BLaER1 (cell line): Measurements from ENCODE around the gene GPX5.
A peak's percentile ranks its signal among the peaks of the same experiment; 100 is the strongest.
"Not testable (repeated sequence)": the region's sequence is repeated elsewhere in the genome, so short reads cannot be mapped to it uniquely, and the experiment has no call there.

Experiments
- H3K27ac ChIP-seq: shearing (Covaris generic); formaldehyde crosslinking; 2 replicates; pipeline ENCODE4 v1.8.1; 2022
- H3K27me3 ChIP-seq: shearing (Covaris generic); formaldehyde crosslinking; 2 replicates; pipeline ENCODE4 v1.8.1; 2022
- H3K36me3 ChIP-seq: shearing (Covaris generic); formaldehyde crosslinking; 2 replicates; pipeline ENCODE4 v1.8.1; 2022
- H3K4me1 ChIP-seq: shearing (Covaris generic); formaldehyde crosslinking; 2 replicates; pipeline ENCODE4 v1.8.1; 2022
- H3K4me2 ChIP-seq: shearing (Covaris generic); formaldehyde crosslinking; 2 replicates; pipeline ENCODE4 v1.8.1; 2022
- H3K4me3 ChIP-seq: shearing (Covaris generic); formaldehyde crosslinking; 2 replicates; pipeline ENCODE4 v1.8.1; 2022
- H3K9ac ChIP-seq: shearing (Covaris generic); formaldehyde crosslinking; 2 replicates; pipeline ENCODE4 v1.8.1; 2022
- H3K9me3 ChIP-seq: shearing (Covaris generic); formaldehyde crosslinking; 2 replicates; pipeline ENCODE4 v1.8.1; 2022
- H4K20me1 ChIP-seq: shearing (Covaris generic); formaldehyde crosslinking; 2 replicates; pipeline ENCODE4 v1.8.1; 2022
- Cebpa-rat ChIP-seq: shearing (Covaris generic); IDR thresholded peaks from 2 replicates; pipeline ENCODE4 v1.8.1; 2022

GPX5 gene

GRCh38 chr6:28541996-28542395 is 16.3 kb downstream of the GPX5 start:
- no peaks in the 10 kb centered on the region for H4K20me1 ChIP-seq
- H3K27ac ChIP-seq, result no peak overlapping the region
- TF ChIP-seq Cebpa-rat, result no peak
- H3K9me3 ChIP-seq, result peaks cover 5% of the 10 kb centered on the region
- no peak overlapping the region for H3K4me3 ChIP-seq
- H3K4me1 ChIP-seq, result no peaks in the 10 kb centered on the region
- H3K27me3 ChIP-seq, result no peaks in the 10 kb centered on the region; the same call in 1 of the 2 replicates
- no peaks in the 10 kb centered on the region for H3K36me3 ChIP-seq
- H3K9ac ChIP-seq, result no peak overlapping the region
- no peak overlapping the region for H3K4me2 ChIP-seq

DNA sequence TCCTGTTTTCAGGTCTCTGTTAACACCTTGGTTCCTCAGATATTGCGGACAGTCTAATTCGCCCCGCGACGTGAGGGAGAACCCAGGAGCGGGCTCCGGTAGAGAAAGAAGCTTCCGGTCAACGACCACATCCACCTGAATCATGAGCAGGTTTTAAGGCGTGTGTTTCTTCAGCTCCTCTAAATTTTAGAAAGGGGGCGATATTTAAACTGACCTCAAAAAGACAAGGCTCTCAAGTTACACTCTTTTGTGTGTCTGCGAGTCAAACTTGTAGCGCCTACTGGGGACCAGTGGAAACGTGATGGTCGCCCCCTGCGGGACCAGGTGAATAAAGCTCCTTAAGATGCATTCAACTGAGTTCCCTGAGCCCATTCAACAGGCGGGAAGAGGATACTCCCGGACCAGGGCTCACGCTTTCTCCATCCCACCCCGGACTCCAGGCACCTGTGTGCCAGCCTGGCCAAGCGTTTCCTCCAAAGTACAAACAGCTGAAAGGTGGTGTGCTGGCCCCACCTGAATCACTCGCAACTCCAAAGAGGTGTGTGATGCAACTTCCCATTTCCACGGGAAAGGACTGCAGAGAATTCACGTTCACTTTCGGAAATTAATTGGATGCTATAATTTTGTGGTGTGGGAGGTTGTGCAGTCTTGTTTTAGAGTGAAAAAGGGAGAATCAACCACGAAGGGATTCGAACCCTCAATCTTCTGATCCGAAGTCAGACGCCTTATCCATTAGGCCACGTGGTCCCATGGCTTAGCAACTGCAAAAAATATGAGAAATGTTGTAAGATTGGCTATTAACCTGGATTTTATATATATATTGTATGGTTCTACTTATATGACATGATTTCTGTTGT is 17.0 kb downstream of the GPX5 start:
- Histone ChIP-seq H3K36me3 (no peaks in the 10 kb centered on the region), H3K9me3 (peaks cover 5% of the 10 kb centered on the region), H3K27ac (no peak overlapping the region), H3K4me2 (peak overlapping the region; percentile 23), H3K4me1 (no peaks in the 10 kb centered on the region), H3K4me3 (peak overlapping the region; percentile 55), H4K20me1 (no peaks in the 10 kb centered on the region), H3K27me3 (no peaks in the 10 kb centered on the region; the same call in 1 of the 2 replicates), H3K9ac (no peak overlapping the region)
- TF ChIP-seq Cebpa-rat, result no peak

DNA sequence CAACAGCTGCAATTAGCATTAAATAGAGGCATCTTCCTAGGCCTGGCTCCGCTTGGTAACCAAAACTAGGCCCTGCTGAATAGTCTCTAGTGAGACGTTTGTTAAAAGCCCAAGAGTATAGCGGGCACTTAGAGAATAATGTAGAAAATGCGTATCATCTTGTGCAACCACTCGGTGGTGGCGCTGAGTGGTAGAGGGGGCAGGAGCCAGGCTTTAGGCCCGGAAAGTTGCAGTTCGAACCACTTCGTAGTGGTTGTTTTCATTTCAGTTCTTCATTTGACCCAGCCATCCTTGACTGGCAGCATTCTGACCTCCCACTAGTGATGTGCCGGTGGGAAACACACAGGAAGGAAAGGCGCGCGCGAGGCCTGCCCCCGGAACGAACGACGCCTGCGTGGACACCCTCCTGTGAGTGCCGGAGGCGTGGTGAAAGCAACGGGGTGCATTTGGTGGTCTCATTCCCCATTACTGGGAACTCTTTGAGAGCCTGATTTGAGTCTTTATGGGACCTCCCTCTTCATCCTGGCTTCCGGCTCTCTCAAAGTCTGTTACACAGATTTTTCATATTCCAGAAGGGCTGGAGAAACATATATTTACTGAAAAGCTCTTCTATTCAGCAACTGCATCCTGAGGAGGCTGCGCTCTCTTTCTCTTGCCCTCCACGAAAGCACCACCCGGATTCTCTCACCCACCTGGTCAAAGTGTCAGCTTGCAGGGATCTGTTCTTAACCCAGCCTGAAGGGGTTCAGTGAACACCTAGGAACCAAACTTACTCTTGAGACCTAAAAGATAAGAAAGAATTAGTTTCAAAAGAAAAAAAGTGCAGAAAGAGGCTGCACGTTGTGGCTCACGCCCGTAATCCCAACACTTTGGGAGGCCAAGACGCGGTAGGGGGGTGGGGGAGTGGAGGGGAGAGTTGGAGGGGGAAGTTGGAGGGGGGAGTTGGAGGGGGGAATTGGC is 18.2 kb downstream of the GPX5 start:
- TF ChIP-seq Cebpa-rat, result no peak
- no peaks in the 10 kb centered on the region for H3K4me1 ChIP-seq
- no peaks in the 10 kb centered on the region for H4K20me1 ChIP-seq
- H3K27me3 ChIP-seq, result no peaks in the 10 kb centered on the region; the same call in 1 of the 2 replicates
- H3K27ac ChIP-seq, result no peak overlapping the region
- H3K4me2 ChIP-seq, result peak overlapping the region; percentile 60
- H3K36me3 ChIP-seq, result no peaks in the 10 kb centered on the region
- H3K9ac ChIP-seq, result 0 out of 2 replicates have a peak overlapping the region, but pooled peaks have one; percentile 23
- H3K4me3 ChIP-seq, result peak overlapping the region; percentile 57
- peaks cover 5% of the 10 kb centered on the region for H3K9me3 ChIP-seq

DNA sequence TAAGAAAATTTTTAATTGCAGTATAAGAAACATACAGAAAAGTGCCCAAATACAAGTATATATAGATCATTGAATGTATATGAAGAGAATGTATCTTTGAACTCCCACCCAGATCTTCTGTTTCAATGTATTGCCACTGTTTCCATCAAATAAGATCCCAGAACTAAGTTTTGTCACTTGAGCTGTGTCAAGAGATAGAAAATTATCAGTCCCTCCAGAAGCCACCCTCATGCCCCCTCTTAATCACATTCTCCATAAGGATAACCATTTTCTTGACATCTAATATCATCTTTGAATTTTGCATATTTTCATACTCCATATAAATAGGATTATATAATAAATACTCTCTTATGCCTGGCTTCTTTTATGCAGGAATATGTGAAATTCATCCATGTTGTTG is 20.3 kb downstream of the GPX5 start:
- TF ChIP-seq Cebpa-rat, result no peak
- H4K20me1 ChIP-seq, result no peaks in the 10 kb centered on the region
- no peaks in the 10 kb centered on the region for H3K4me1 ChIP-seq
- H3K36me3 ChIP-seq, result no peaks in the 10 kb centered on the region
- H3K27me3 ChIP-seq, result no peaks in the 10 kb centered on the region; the same call in 1 of the 2 replicates
- no peak overlapping the region for H3K4me2 ChIP-seq
- H3K9ac ChIP-seq, result no peak overlapping the region
- H3K27ac ChIP-seq, result no peak overlapping the region
- H3K9me3 ChIP-seq, result peaks cover 4% of the 10 kb centered on the region
- no peak overlapping the region for H3K4me3 ChIP-seq

DNA sequence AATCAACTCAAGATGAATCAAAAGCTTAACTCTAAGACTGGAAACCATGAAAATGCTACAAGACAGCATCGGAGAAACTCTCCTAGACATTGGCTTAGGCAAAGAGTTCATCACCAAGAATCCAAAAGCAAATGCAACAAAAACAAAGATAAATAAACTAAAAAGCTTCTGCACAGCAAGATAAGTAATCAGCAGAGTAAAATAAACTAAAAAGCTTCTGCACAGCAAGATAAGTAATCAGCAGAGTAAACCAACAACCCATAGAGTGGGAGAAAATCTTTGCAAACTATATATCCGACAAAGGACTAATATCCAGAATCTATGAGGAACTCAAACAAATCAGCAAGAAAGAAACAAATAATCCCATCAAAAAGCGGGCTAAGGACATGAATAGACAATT is 21.3 kb downstream of the GPX5 start:
- not testable (repeated sequence) for H3K9ac ChIP-seq, H3K36me3 ChIP-seq, H4K20me1 ChIP-seq, H3K4me3 ChIP-seq, H3K4me1 ChIP-seq, H3K9me3 ChIP-seq, H3K4me2 ChIP-seq, H3K27me3 ChIP-seq, H3K27ac ChIP-seq

DNA sequence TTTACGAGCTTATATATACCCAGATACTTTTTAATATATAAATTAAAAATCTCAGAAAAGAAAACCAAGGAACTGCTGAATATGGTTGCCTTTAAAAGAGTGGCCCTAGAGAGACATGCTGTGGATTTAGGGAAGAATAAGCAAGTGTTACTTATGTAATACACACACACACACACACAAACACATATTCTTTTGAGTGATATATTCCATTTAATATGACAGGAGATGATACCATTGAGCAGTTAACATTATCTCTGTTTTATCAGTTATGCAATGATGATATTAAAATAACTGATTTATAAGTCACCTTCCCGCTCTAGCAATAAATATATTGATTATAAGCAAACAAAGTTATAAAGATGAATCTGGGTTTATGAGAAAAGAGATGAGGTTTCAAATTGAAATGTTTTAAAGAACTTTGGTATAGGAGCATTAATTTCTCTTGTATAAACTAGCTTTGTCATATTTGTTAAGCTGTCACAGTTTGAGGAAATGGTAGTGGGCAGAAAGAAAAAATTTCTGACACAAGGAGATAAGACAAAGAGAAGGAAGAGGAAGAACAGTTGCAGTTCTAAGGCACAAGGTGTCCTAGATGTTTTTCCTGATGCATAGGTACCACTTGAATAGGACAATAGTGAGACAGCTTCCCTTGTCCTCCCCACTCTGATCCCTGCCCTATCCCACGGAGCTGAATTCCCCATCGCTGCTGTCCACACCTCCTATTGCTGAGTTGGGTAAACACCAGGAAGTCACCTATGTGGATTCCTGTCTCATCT is 26.4 kb downstream of the GPX5 start:
- Histone ChIP-seq H3K4me3 (no peak overlapping the region), H3K27ac (no peak overlapping the region), H3K9me3 (no peaks in the 10 kb centered on the region), H3K9ac (no peak overlapping the region), H3K36me3 (no peaks in the 10 kb centered on the region), H4K20me1 (no peaks in the 10 kb centered on the region), H3K27me3 (no peaks in the 10 kb centered on the region), H3K4me2 (no peak overlapping the region), H3K4me1 (no peaks in the 10 kb centered on the region)
- TF ChIP-seq Cebpa-rat, result no peak

DNA sequence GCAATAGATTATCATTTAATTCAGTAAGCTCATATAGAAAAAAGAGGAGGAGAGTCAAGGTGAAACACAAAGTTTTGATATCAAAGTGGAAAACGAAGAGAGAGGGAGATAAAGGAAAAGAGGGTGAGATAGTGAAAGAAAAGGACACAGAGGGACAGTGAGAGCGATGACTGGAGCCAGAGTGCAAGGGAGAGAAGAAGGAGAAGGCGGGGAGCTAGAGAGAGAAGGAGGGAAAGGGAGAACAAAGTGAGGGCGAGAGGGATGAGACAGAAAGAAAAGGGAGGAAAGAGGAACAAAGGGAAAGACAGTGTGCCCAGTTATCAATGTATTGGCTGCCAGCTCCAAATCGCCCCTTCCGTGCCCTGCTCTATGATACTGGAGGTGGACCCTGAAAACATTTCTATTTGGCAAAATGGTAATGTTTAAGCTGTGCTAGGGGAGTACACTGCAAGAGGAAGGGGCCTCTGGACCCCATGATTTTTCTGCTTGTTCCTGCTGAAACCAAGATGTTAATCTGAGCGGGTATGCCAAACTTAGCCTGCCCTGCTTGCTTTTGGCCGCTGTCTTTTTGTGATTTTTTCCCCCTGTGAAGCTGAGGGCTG is 27.8 kb downstream of the GPX5 start:
- no peaks in the 10 kb centered on the region for H3K36me3 ChIP-seq
- no peak overlapping the region for H3K9ac ChIP-seq
- H3K4me3 ChIP-seq, result no peak overlapping the region
- H3K4me2 ChIP-seq, result no peak overlapping the region
- H3K4me1 ChIP-seq, result no peaks in the 10 kb centered on the region
- H3K27me3 ChIP-seq, result no peaks in the 10 kb centered on the region
- H3K27ac ChIP-seq, result no peak overlapping the region
- H4K20me1 ChIP-seq, result no peaks in the 10 kb centered on the region
- no peaks in the 10 kb centered on the region for H3K9me3 ChIP-seq
- no peak for TF ChIP-seq Cebpa-rat

DNA sequence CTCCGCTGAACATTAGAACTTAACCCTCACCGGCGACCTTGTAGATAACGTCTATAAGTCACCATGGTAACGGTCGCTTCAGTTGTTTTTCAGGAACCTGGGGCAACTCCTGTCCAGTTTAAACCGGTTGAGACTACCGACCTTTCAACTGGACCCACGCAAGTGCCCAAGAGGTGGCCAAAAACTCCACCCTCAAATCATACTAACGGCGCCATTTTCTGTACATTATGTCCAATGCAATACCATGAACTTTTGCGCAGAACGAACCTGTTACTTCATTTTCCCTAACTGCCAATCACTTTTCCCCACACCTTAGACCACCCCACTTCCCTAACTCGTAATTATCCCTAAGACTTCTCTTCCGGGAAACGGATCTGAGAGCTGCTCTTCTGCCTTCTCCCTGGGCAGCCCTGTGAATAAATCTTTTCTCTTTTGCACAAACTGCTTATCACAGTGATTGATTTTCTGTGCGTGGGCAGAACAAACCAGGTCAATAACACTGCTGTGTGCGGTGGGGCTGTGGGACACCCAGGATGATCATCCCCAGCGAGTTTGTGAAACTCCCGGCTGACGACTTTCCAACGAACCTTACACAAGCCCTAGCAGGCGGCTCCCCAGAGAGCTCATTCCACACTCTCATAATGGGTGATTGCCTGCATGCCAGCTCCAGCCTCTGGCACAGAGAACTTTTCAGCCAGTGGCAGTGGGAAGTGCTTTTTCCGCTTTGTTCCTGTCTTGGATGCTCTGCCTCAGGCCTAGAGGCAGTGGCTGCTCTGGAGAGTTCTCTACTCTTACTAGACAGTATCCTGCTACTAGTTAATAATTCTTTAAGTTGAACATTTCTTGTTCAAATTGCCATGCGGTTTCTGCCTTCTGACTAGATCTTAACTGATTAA is 28.6 kb downstream of the GPX5 start:
- H3K9ac ChIP-seq, result no peak overlapping the region
- no peaks in the 10 kb centered on the region for H3K4me1 ChIP-seq
- H4K20me1 ChIP-seq, result no peaks in the 10 kb centered on the region
- H3K27ac ChIP-seq, result no peak overlapping the region
- no peak for TF ChIP-seq Cebpa-rat
- no peaks in the 10 kb centered on the region for H3K36me3 ChIP-seq
- H3K27me3 ChIP-seq, result no peaks in the 10 kb centered on the region
- no peaks in the 10 kb centered on the region for H3K9me3 ChIP-seq
- H3K4me2 ChIP-seq, result no peak overlapping the region
- H3K4me3 ChIP-seq, result no peak overlapping the region
